ENCODE measurements around the gene FAM228B.

Gene FAM228B

GRCh38 chr2:24206714-24207113 lies 83.4 kb downstream of the FAM228B start:
- Histone ChIP-seq H3K9me3 (ENCODE audit: control insufficient read depth in 5 of 5, low read length in 5 of 5) (no peaks in the 10 kb centered on the region), H3K4me1 (ENCODE audit: control insufficient read depth in 5 of 5, insufficient read depth in 5 of 5, low read length in 5 of 5) (no peaks in the 10 kb centered on the region), H3K9ac (ENCODE audit: low read length in 5 of 5) (no peak overlapping the region), H3K27ac (ENCODE audit: low read depth, low read length) (no peak overlapping the region), H3K4me3 (ENCODE audit: low read depth in 1 of 5, low read length in 5 of 5) (no peak overlapping the region), H3K27me3 (ENCODE audit: control insufficient read depth in 5 of 5, insufficient read depth in 4 of 5, low read length in 5 of 5) (no peaks in the 10 kb centered on the region), H3K36me3 (ENCODE audit: control insufficient read depth in 5 of 5, insufficient read depth in 5 of 5, low read length in 5 of 5) (peaks cover 3 to 93% (median 84%) of the 10 kb centered on the region in 5 donors)

- H3K4me3 ChIP-seq (ENCODE audit: low read depth in 1 of 5, low read length in 5 of 5): no peak overlapping the region
- H3K4me1 ChIP-seq (ENCODE audit: control insufficient read depth in 5 of 5, insufficient read depth in 5 of 5, low read length in 5 of 5): no peaks in the 10 kb centered on the region
- no peaks in the 10 kb centered on the region for H3K9me3 ChIP-seq (ENCODE audit: control insufficient read depth in 5 of 5, low read length in 5 of 5)
- H3K27ac ChIP-seq (ENCODE audit: low read depth, low read length): no peak overlapping the region
- no peak overlapping the region for H3K9ac ChIP-seq (ENCODE audit: low read length in 5 of 5)
- peaks cover 7 to 98% (median 89%) of the 10 kb centered on the region in 5 donors for H3K36me3 ChIP-seq (ENCODE audit: control insufficient read depth in 5 of 5, insufficient read depth in 5 of 5, low read length in 5 of 5)
- no peaks in the 10 kb centered on the region for H3K27me3 ChIP-seq (ENCODE audit: control insufficient read depth in 5 of 5, insufficient read depth in 4 of 5, low read length in 5 of 5)
Measured at GRCh38 chr2:24207359-24207758, 84.1 kb downstream of the FAM228B start.

- H3K9ac ChIP-seq (ENCODE audit: low read length in 5 of 5): no peak overlapping the region
- H3K4me3 ChIP-seq (ENCODE audit: low read depth in 1 of 5, low read length in 5 of 5): no peak overlapping the region
- no peaks in the 10 kb centered on the region for H3K27me3 ChIP-seq (ENCODE audit: control insufficient read depth in 5 of 5, insufficient read depth in 4 of 5, low read length in 5 of 5)
- no peaks in the 10 kb centered on the region for H3K9me3 ChIP-seq (ENCODE audit: control insufficient read depth in 5 of 5, low read length in 5 of 5)
- peaks cover 10 to 100% (median 92%) of the 10 kb centered on the region in 5 donors for H3K36me3 ChIP-seq (ENCODE audit: control insufficient read depth in 5 of 5, insufficient read depth in 5 of 5, low read length in 5 of 5)
- H3K4me1 ChIP-seq (ENCODE audit: control insufficient read depth in 5 of 5, insufficient read depth in 5 of 5, low read length in 5 of 5): no peaks in the 10 kb centered on the region
- no peak overlapping the region for H3K27ac ChIP-seq (ENCODE audit: low read depth, low read length)
Measured at GRCh38 chr2:24208490-24208889, 85.2 kb downstream of the FAM228B start.

GRCh38 chr2:24209389-24210105 lies 86.3 kb downstream of the FAM228B start:
- Histone ChIP-seq H3K4me3 (ENCODE audit: low read depth in 1 of 5, low read length in 5 of 5) (no peak overlapping the region), H3K9me3 (ENCODE audit: control insufficient read depth in 5 of 5, low read length in 5 of 5) (no peaks in the 10 kb centered on the region), H3K27ac (ENCODE audit: low read depth, low read length) (no peak overlapping the region), H3K36me3 (ENCODE audit: control insufficient read depth in 5 of 5, insufficient read depth in 5 of 5, low read length in 5 of 5) (peaks cover 14 to 92% (median 83%) of the 10 kb centered on the region in 5 donors), H3K9ac (ENCODE audit: low read length in 5 of 5) (no peak overlapping the region), H3K27me3 (ENCODE audit: control insufficient read depth in 5 of 5, insufficient read depth in 4 of 5, low read length in 5 of 5) (no peaks in the 10 kb centered on the region), H3K4me1 (ENCODE audit: control insufficient read depth in 5 of 5, insufficient read depth in 5 of 5, low read length in 5 of 5) (no peaks in the 10 kb centered on the region)

GRCh38 chr2:24210106-24210455 lies 86.8 kb downstream of the FAM228B start:
- Histone ChIP-seq H3K27ac (ENCODE audit: low read depth, low read length) (no peak overlapping the region), H3K9ac (ENCODE audit: low read length in 5 of 5) (no peak overlapping the region), H3K9me3 (ENCODE audit: control insufficient read depth in 5 of 5, low read length in 5 of 5) (no peaks in the 10 kb centered on the region), H3K4me1 (ENCODE audit: control insufficient read depth in 5 of 5, insufficient read depth in 5 of 5, low read length in 5 of 5) (no peaks in the 10 kb centered on the region), H3K27me3 (ENCODE audit: control insufficient read depth in 5 of 5, insufficient read depth in 4 of 5, low read length in 5 of 5) (no peaks in the 10 kb centered on the region), H3K36me3 (ENCODE audit: control insufficient read depth in 5 of 5, insufficient read depth in 5 of 5, low read length in 5 of 5) (peaks cover 18 to 89% (median 78%) of the 10 kb centered on the region in 5 donors), H3K4me3 (ENCODE audit: low read depth in 1 of 5, low read length in 5 of 5) (no peak overlapping the region)

- Histone ChIP-seq H3K9ac (ENCODE audit: low read length in 5 of 5) (no peak overlapping the region), H3K27ac (ENCODE audit: low read depth, low read length) (no peak overlapping the region), H3K27me3 (ENCODE audit: control insufficient read depth in 5 of 5, insufficient read depth in 4 of 5, low read length in 5 of 5) (no peaks in the 10 kb centered on the region), H3K36me3 (ENCODE audit: control insufficient read depth in 5 of 5, insufficient read depth in 5 of 5, low read length in 5 of 5) (peaks cover 18 to 88% (median 74%) of the 10 kb centered on the region in 5 donors), H3K4me3 (ENCODE audit: low read depth in 1 of 5, low read length in 5 of 5) (no peak overlapping the region), H3K9me3 (ENCODE audit: control insufficient read depth in 5 of 5, low read length in 5 of 5) (no peaks in the 10 kb centered on the region), H3K4me1 (ENCODE audit: control insufficient read depth in 5 of 5, insufficient read depth in 5 of 5, low read length in 5 of 5) (no peaks in the 10 kb centered on the region)
Measured at GRCh38 chr2:24210723-24211122, 87.5 kb downstream of the FAM228B start.

GRCh38 chr2:24211408-24211807 lies 88.1 kb downstream of the FAM228B start:
- Histone ChIP-seq H3K36me3 (ENCODE audit: control insufficient read depth in 5 of 5, insufficient read depth in 5 of 5, low read length in 5 of 5) (peaks cover 18 to 88% (median 77%) of the 10 kb centered on the region in 5 donors), H3K9ac (ENCODE audit: low read length in 5 of 5) (no peak overlapping the region), H3K27me3 (ENCODE audit: control insufficient read depth in 5 of 5, insufficient read depth in 4 of 5, low read length in 5 of 5) (no peaks in the 10 kb centered on the region), H3K4me3 (ENCODE audit: low read depth in 1 of 5, low read length in 5 of 5) (no peak overlapping the region), H3K27ac (ENCODE audit: low read depth, low read length) (no peak overlapping the region), H3K9me3 (ENCODE audit: control insufficient read depth in 5 of 5, low read length in 5 of 5) (no peaks in the 10 kb centered on the region), H3K4me1 (ENCODE audit: control insufficient read depth in 5 of 5, insufficient read depth in 5 of 5, low read length in 5 of 5) (no peaks in the 10 kb centered on the region)

GRCh38 chr2:24214880-24215279 lies 91.6 kb downstream of the FAM228B start:
- Histone ChIP-seq H3K36me3 (ENCODE audit: control insufficient read depth in 5 of 5, insufficient read depth in 5 of 5, low read length in 5 of 5) (peaks cover 22 to 83% (median 66%) of the 10 kb centered on the region in 5 donors), H3K4me1 (ENCODE audit: control insufficient read depth in 5 of 5, insufficient read depth in 5 of 5, low read length in 5 of 5) (no peaks in the 10 kb centered on the region), H3K27me3 (ENCODE audit: control insufficient read depth in 5 of 5, insufficient read depth in 4 of 5, low read length in 5 of 5) (no peaks in the 10 kb centered on the region), H3K4me3 (ENCODE audit: low read depth in 1 of 5, low read length in 5 of 5) (no peak overlapping the region), H3K9me3 (ENCODE audit: control insufficient read depth in 5 of 5, low read length in 5 of 5) (no peaks in the 10 kb centered on the region), H3K9ac (ENCODE audit: low read length in 5 of 5) (no peak overlapping the region), H3K27ac (ENCODE audit: low read depth, low read length) (no peak overlapping the region)
